K562 (cell line): Measurements from ENCODE around the gene COG2. TPM values are rescaled to one million over a fixed set of nuclear protein-coding genes. Genes with fewer than 3 reads are reported as not detected.
A peak's percentile ranks its signal among the peaks of the same experiment; 100 is the strongest.

Source experiments
- ATAC-seq: fragments of 200-7000 bp; cut with Tn5 transposase; 3 replicates; pipeline ENCODE4 v1.9.1; 2020; ENCODE audit warnings: moderate library complexity
- BruUV-seq: library from RNA; stranded (reverse); fragments of 400-500 nt; replicated peaks from 2 replicates; lab custom pipeline; 2021; lab: Mats Ljungman, UMichigan
- CTCF ChIA-PET: fragments of 300-600 bp; formaldehyde crosslinking; extraction: SDS; loops from one replicate; lab custom pipeline; 2021; ENCODE audit warnings: low intra/inter-chr PET ratio; lab: Yijun Ruan, JAX
- POLR2A ChIA-PET: fragments of 300-600, 350-650 bp; sonication (Branson Sonifier 250); formaldehyde crosslinking; extraction: SDS; loops from one replicate; lab custom pipeline; 2021; ENCODE audit warnings: antibody characterized with exemption, inconsistent platforms; lab: Yijun Ruan, JAX
- DNase-seq, 4 experiments: peaks; one replicate each; pipeline versions ENCODE4 v3.0.0 to v3.0.0-alpha.2; 2011 to 2018; ENCODE audit warnings: low spot score in 3 of 4, mixed read lengths in 3 of 4; ENCODE audit errors: extremely low read depth in 1 of 4
- FAIRE-seq: peaks from 2 replicates; lab custom pipeline; 2011; peaks lifted over from hg19 to GRCh38; lab: Jason Lieb, UNC
- H2AFZ ChIP-seq: 2 replicates; pipeline ENCODE4 v1.6.0; 2011; ENCODE audit warnings: low read depth, low read length, control low read depth, inconsistent platforms
- H3K27ac ChIP-seq: fragments of 200-600 bp; 3 replicates; pipeline ENCODE4 v1.8.0; 2011; ENCODE audit warnings: low read depth, mild to moderate bottlenecking, control low read depth, inconsistent platforms, low read length, moderate library complexity, mixed read lengths; ENCODE audit errors: extremely low read depth
- H3K27me3 ChIP-seq, 2 experiments: fragments of 300-600 bp in 1 of 2; 2 replicates in 1 of 2; 3 replicates in 1 of 2; pipeline versions ENCODE4 v1.6.0 to v1.8.0; 2011; ENCODE audit warnings: inconsistent platforms in 2 of 2, low read length in 2 of 2, mild to moderate bottlenecking in 1 of 2, mixed read lengths in 1 of 2, moderate library complexity in 1 of 2; ENCODE audit not compliant: control insufficient read depth in 2 of 2, insufficient read depth in 2 of 2
- H3K36me3 ChIP-seq: fragments of 300-600 bp; 3 replicates; pipeline ENCODE4 v1.8.0; 2011; ENCODE audit warnings: mild to moderate bottlenecking, low read length, inconsistent platforms; ENCODE audit not compliant: control insufficient read depth, insufficient read depth
- H3K4me1 ChIP-seq, 2 experiments: fragments of 200-600 bp in 1 of 2; replicated peaks in 1 of 2; 2 replicates in 1 of 2; 3 replicates in 1 of 2; pipeline versions ENCODE4 v1.5.1 to v1.8.0; 2011; ENCODE audit warnings: inconsistent platforms in 2 of 2, low read length in 2 of 2, mild to moderate bottlenecking in 1 of 2, mixed read lengths in 1 of 2, moderate library complexity in 1 of 2; ENCODE audit not compliant: control insufficient read depth in 2 of 2, insufficient read depth in 2 of 2
- H3K4me2 ChIP-seq: 2 replicates; pipeline ENCODE4 v1.6.1; 2011; ENCODE audit warnings: low read length, control low read depth, inconsistent platforms, mixed read lengths; ENCODE audit not compliant: insufficient read depth
- H3K4me3 ChIP-seq: fragments of 200-600 bp; sonication (generic), shearing (Covaris generic); 2 replicates; pipeline ENCODE4 v1.5.1; 2016; ENCODE audit warnings: control low read depth, inconsistent platforms
- H3K79me2 ChIP-seq: fragments of 200-600 bp; 3 replicates; pipeline ENCODE4 v1.8.0; 2011; ENCODE audit warnings: low read length, inconsistent platforms; ENCODE audit not compliant: control insufficient read depth, insufficient read depth
- H3K9ac ChIP-seq, 2 experiments: 2 replicates each; pipeline versions ENCODE4 v1.6.0 to v1.6.1; 2011; ENCODE audit warnings: low read depth in 2 of 2, low read length in 2 of 2, control low read depth in 1 of 2, inconsistent platforms in 1 of 2, mild to moderate bottlenecking in 1 of 2, mixed read lengths in 1 of 2; ENCODE audit not compliant: insufficient read depth in 1 of 2
- H3K9me1 ChIP-seq: one replicate; pipeline ENCODE4 v1.6.0; 2011; ENCODE audit warnings: inconsistent platforms, mild to moderate bottlenecking, low read length, moderate library complexity; ENCODE audit not compliant: control insufficient read depth, insufficient read depth
- H3K9me3 ChIP-seq: replicated peaks from 2 replicates; pipeline ENCODE4 v1.5.1; 2011; ENCODE audit warnings: low read depth, low read length, inconsistent platforms; ENCODE audit not compliant: control insufficient read depth, insufficient read depth
- H4K20me1 ChIP-seq: replicated peaks from 2 replicates; pipeline ENCODE4 v1.6.1; 2011; ENCODE audit warnings: low read length, inconsistent platforms, mixed read lengths; ENCODE audit not compliant: control insufficient read depth, insufficient read depth
- ARID3B ChIP-seq: fragments of 250-450 bp; sonication (Bioruptor Pico); IDR thresholded peaks from 2 replicates; pipeline ENCODE4 v1.4.0; 2020; ENCODE audit warnings: borderline replicate concordance
- CREB5 ChIP-seq: fragments of 250-450 bp; sonication (Bioruptor Pico); IDR thresholded peaks from 2 replicates; pipeline ENCODE4 v1.5.0; 2020; ENCODE audit warnings: mild to moderate bottlenecking
- FOSL1 ChIP-seq: fragments of 200-800 bp; sonication (Bioruptor generic); conservative IDR thresholded peaks from 2 replicates; pipeline ENCODE4 v1.6.1; 2016; ENCODE audit warnings: missing genetic modification characterization, missing compliant biosample characterization
- GTF2E2 ChIP-seq: fragments of 200-800 bp; sonication (Bioruptor generic); IDR thresholded peaks from 2 replicates; pipeline ENCODE4 v1.6.1; 2016; ENCODE audit warnings: missing genetic modification characterization, missing compliant biosample characterization
- HCFC1 ChIP-seq: IDR thresholded peaks from 2 replicates; pipeline ENCODE4 v1.6.1; 2012; ENCODE audit warnings: low read depth, low read length, improper control_type of control experiment
- MBD1 ChIP-seq: fragments of 250-450 bp; sonication (Bioruptor Pico); IDR thresholded peaks from 2 replicates; pipeline ENCODE4 v1.8.0; 2022; ENCODE audit warnings: inconsistent platforms
- PTBP1 ChIP-seq: fragments of 200-400 bp; formaldehyde crosslinking; IDR thresholded peaks from 2 replicates; pipeline ENCODE4 v1.6.1; 2017; ENCODE audit warnings: low read depth, low read length
- RBM25 ChIP-seq: fragments of 200-400 bp; formaldehyde crosslinking; IDR thresholded peaks from 2 replicates; pipeline ENCODE4 v1.6.1; 2018; ENCODE audit warnings: low read length, low read depth, moderate library complexity; ENCODE audit not compliant: severe bottlenecking
- SMARCA4 ChIP-seq: fragments of 450-650 bp; IDR thresholded peaks from 2 replicates; pipeline ENCODE4 v1.6.1; 2016
- STAG1 ChIP-seq: sonication (generic); formaldehyde crosslinking; IDR thresholded peaks from 2 replicates; pipeline ENCODE4 v1.5.0; 2020; ENCODE audit warnings: missing genetic modification reagents, borderline replicate concordance
- ZBTB33 ChIP-seq: sonication (generic); formaldehyde crosslinking; IDR thresholded peaks from 2 replicates; pipeline ENCODE4 v1.8.1; 2023; ENCODE audit warnings: mild to moderate bottlenecking, missing genetic modification reagents
- ZNF133 ChIP-seq: fragments of 250-450 bp; sonication (Bioruptor Pico); IDR thresholded peaks from 2 replicates; pipeline ENCODE4 v1.4.0; 2020; ENCODE audit warnings: mild to moderate bottlenecking
- ZNF143 ChIP-seq: sonication (generic); formaldehyde crosslinking; IDR thresholded peaks from 2 replicates; pipeline ENCODE4 v1.9.0; 2022; ENCODE audit warnings: mild to moderate bottlenecking, missing genetic modification reagents
- ZNF23 ChIP-seq: fragments of 250-450 bp; sonication (Bioruptor Pico); IDR thresholded peaks from 2 replicates; pipeline ENCODE4 v1.4.0; 2020; ENCODE audit warnings: mild to moderate bottlenecking
- ZNF3 ChIP-seq: fragments of 250-450 bp; sonication (Bioruptor Pico); IDR thresholded peaks from 2 replicates; pipeline ENCODE4 v1.5.0; 2021; ENCODE audit warnings: mild to moderate bottlenecking, moderate library complexity
- WGBS: fragments of 100-300 bp; shearing (Covaris generic); methylation state at CpG from one replicate; pipeline ENCODE4 v1.1.6; 2016; ENCODE audit warnings: low coverage, mixed read lengths; ENCODE audit not compliant: insufficient coverage; ENCODE audit errors: missing lambda C conversion rate; 5-methylcytosine and 5-hydroxymethylcytosine counted together
- in situ Hi-C: fragments of 300-500 bp; cut with MboI; formaldehyde crosslinking; loops from 4 replicates; pipeline ENCODE4 v1.15.0; 2018; ENCODE audit warnings: inconsistent platforms, mixed read lengths
- intact Hi-C: fragments of 100-400 bp; cut with micrococcal nuclease; formaldehyde crosslinking; loops from 2 replicates; pipeline ENCODE4 v1.14.2; 2022
- polyA plus RNA-seq, 8 experiments: library from polyadenylated mRNA; depleted of rRNA in 4 of 8; stranded (reverse) in 5 of 8; unstranded in 3 of 8; fragments of >200 nt; fragmentation: Nextera tagmentation in 2 of 8; fragmentation: Illumina TruSeq in 1 of 8; extraction: Ambion mirVana in 2 of 8; extraction: Trizol in 1 of 8; gene quantifications; 2 replicates each; pipeline versions ENCODE4 v1.2.1 to v1.2.3, GENCODE V29; 2011 to 2014; ENCODE audit warnings: inconsistent platforms in 1 of 8, missing spikeins in 1 of 8
- total RNA-seq, 7 experiments: library from RNA; depleted of rRNA in 6 of 7; stranded (reverse); fragments of >200 nt in 6 of 7; fragmentation: Illumina TruSeq in 2 of 7; extraction: Trizol in 2 of 7; gene quantifications; 2 replicates each; pipeline versions ENCODE4 v1.2.1 to v1.2.3, GENCODE V29; 2011 to 2021; ENCODE audit warnings: low replicate concordance in 1 of 7

COG2 gene
- total and polyA plus RNA-seq, 9 of the 15 experiments (the other 6 are each of a cell fraction or from before 2014, with no cell fraction given): 22.0 to 51.7 (median 33.3) TPM

- TF ChIP-seq ZBTB33 (CRISPR knock-in tag): 0 out of 2 replicates have a peak, but pooled peaks have one; percentile 16
- TF ChIP-seq CREB5 (CRISPR knock-in tag): no peak
- TF ChIP-seq ZNF133 (CRISPR knock-in tag): no peak
- TF ChIP-seq ZNF143: 0 out of 2 replicates have a peak, but pooled peaks have one; percentile 6
- TF ChIP-seq ZNF3 (CRISPR knock-in tag): no peak
- TF ChIP-seq FOSL1 (tag): peak; percentile 68; the same call in 1 of the 2 replicates
Observed at GRCh38 chr1:230641346-230641745, 935 bp upstream of the COG2 start (continued).

- H3K4me2 ChIP-seq: peak overlapping the region; percentile 99
- H3K27ac ChIP-seq: no peak overlapping the region
- FAIRE-seq (no peak), ATAC-seq (peak; percentile 35), DNase-seq (no peak)
- H3K27me3 ChIP-seq: peaks cover 4 to 17% of the 10 kb centered on the region in 2 experiments
- H3K9ac ChIP-seq: peak overlapping the region; percentile 35 to 80
- H3K4me3 ChIP-seq: peak overlapping the region; percentile 97
- H2AFZ ChIP-seq: peak overlapping the region; percentile 96
- H3K79me2 ChIP-seq: peaks cover 44% of the 10 kb centered on the region
- 19% methylated on average over 18 of the region's 18 CpGs for WGBS
- POLR2A ChIA-PET: interaction anchor here (0.5 to 0.9 kb wide), 2 partner anchors 10 to 17 kb away, joined by 3 read pairs; no protein-coding TSS in a partner anchor
- BruUV-seq: no TSS peak
- intact Hi-C loops (loop anchor here (10.0 kb wide), 1 partner anchor 223 kb away; the partner anchor contains the start of gene C1orf198), in situ Hi-C loops (no loop called here)
- peaks cover 9 to 29% of the 10 kb centered on the region in 2 experiments; a peak in 4 of 5 replicates for H3K4me1 ChIP-seq
- H3K9me1 ChIP-seq: no peaks in the 10 kb centered on the region
- peaks cover 22% of the 10 kb centered on the region for H4K20me1 ChIP-seq
- H3K9me3 ChIP-seq: no peaks in the 10 kb centered on the region
- peaks cover 5% of the 10 kb centered on the region; the same call in 2 of the 3 replicates for H3K36me3 ChIP-seq
- CTCF ChIA-PET: interaction anchor here (1.0 kb wide), 1 partner anchor 132 kb away, joined by 3 read pairs; no protein-coding TSS in a partner anchor
- TF ChIP-seq PTBP1: no peak
- TF ChIP-seq GTF2E2 (tag): no peak
- TF ChIP-seq SMARCA4: peak; percentile 18; the same call in 1 of the 2 replicates
- 0 out of 2 replicates have a peak, but pooled peaks have one; percentile 10 for TF ChIP-seq MBD1
- TF ChIP-seq STAG1 (CRISPR knock-in tag): 0 out of 2 replicates have a peak, but pooled peaks have one; percentile 45
- TF ChIP-seq HCFC1: no peak
- no peak for TF ChIP-seq ZNF23
- TF ChIP-seq RBM25: no peak
- TF ChIP-seq ARID3B (CRISPR knock-in tag): 0 out of 2 replicates have a peak, but pooled peaks have one; percentile 14
Observed at GRCh38 chr1:230641900-230642262, 400 bp upstream of the COG2 start.
